Measurements from ENCODE around the gene TMEM200A.

TMEM200A gene

DNA sequence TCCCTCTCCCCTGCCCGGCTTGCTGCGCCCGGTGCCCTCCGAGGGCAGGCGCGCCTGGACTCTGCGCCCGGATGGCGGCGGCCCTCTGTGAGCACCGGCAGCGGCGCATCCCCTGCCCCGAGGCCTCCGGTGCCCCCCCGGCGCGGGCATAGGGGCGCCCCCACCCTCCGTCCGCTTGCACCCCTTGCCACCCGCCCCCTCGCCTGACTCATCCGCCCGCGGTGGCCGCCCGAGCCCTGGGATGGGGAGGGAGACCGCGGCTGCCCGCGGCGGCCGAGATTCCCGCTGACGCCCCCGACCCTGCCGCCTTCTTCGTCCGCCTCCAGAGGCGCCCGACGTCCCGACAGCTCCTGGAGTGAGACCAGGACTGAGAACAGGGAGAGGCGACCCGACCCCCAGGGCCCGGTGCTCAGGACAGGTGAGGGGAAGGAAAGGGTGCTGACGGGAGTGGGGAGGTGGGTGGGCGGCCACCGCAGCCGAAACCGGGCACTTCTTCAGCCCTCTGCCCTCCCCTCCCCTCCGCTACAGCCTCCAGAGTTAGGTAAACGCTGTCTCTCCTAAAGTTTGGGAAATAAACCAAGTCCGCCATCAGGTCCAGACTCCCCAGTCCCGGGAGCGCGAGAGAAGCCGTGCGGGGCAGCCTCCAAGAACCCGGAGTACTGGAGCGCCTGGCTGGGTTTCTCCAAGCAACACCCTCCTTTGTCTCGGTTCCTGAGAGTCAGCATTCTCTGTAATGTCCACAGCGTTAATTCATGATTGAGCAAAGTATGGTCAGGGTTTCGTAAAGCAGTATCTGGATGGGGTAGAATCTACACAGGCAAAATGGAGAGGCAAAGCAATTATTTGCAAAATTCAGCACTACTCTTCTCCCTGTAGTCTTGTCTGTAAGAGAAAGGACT is 539 bp downstream of the TMEM200A start:
- no peak for DNase-seq (ENCODE audit: low read depth in 1 of 2, low spot score in 1 of 2)
- in situ Hi-C loops (cut with HindIII; ENCODE audit: low pct_unique_long_range_greater_than_20kb, low sequenced_read_pairs), result no loop called here
- TF ChIP-seq JUND (IDR thresholded peaks at IDR 0.05; ENCODE audit: low read depth), result no peak

DNA sequence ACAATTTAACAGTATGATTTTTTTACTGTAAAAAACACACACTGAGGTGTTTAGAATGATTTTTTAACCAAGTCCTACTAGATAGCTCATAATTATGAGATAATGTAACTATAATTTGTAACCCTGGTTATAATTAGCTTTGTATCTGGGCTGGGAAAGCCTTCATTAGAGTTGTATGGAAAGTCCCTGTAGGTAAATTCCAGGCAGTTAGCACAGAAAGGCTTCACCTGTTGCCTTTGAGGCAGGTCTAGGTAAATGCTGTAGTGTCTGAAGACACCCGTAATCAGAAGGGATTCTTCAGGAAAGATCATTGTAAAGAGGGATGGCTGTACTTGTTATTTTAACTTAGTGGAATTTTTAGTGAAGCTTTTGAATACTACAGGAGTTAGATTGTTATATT is 1.9 kb downstream of the TMEM200A start:
- in situ Hi-C loops (cut with HindIII; ENCODE audit: low pct_unique_long_range_greater_than_20kb, low sequenced_read_pairs), result no loop called here
- TF ChIP-seq JUND (IDR thresholded peaks at IDR 0.05; ENCODE audit: low read depth), result no peak
- DNase-seq (ENCODE audit: low read depth in 1 of 2, low spot score in 1 of 2), result no peak

DNA sequence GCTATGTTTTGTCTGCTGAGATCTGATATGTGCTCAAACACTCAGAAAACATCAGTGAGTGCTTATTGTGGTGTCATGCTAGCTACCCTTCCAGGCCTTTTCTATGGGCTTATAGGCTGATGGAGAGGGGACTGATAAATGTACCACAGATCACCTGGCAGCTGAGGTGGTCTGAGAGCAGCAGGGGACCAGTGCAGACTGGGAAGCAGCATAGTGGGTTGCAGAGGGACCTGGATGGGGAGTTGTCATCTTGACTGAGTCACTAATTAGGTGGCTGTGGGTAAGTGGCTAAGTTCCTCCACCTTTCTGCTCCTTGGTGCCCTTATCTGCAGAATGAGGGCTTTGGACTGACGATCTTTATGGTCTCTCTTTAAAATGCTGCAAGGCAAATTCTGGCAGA is 2.8 kb downstream of the TMEM200A start:
- TF ChIP-seq JUND (IDR thresholded peaks at IDR 0.05; ENCODE audit: low read depth), result no peak
- no peak for DNase-seq (ENCODE audit: low read depth in 1 of 2, low spot score in 1 of 2)
- in situ Hi-C loops (cut with HindIII; ENCODE audit: low pct_unique_long_range_greater_than_20kb, low sequenced_read_pairs), result no loop called here

DNA sequence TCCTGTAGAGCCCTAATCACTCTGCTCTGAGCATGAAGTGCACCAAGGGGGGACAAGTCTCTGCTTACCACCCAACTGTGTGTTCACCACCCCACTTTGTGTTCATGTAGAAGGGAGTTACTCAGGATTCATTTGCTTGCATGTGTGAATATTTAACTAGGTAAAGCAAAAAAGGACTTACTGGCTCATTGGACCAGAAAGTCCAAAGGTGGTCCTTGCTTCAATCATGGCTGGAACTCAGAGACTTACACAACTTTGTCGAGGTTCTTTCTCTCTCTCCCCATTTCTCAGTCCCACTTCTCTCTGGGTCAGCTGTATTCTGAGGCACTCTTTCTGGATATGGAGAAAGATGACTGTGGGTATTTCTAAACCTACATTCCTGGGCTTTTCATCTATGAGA is 4.0 kb downstream of the TMEM200A start:
- no peak for TF ChIP-seq JUND (IDR thresholded peaks at IDR 0.05; ENCODE audit: low read depth)
- in situ Hi-C loops (cut with HindIII; ENCODE audit: low pct_unique_long_range_greater_than_20kb, low sequenced_read_pairs), result no loop called here
- DNase-seq (ENCODE audit: low read depth in 1 of 2, low spot score in 1 of 2), result no peak

DNA sequence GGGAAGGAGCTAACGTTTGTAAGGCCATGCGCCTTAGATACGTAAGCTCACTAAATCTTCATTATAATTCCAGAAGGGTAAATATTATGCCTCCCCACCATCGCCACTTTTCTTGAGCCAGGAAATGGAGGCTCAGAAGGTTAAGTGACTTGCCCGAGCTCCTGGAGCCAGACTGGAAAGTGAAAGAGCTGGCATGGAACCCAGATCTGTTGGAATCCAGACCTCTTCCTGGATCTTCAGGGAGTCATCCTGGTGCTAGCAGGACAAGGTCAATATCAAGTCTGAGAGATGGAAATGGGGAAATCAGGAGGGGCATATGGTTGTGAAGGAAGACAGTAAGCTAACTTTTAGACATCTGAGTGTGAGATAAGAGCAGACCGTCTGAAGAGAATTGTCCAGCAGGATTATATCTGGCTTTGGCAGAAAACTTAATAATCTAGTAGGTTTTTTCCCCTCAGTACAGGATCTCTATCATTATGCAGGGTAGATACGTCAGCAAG is 6.2 kb downstream of the TMEM200A start:
- TF ChIP-seq JUND (IDR thresholded peaks at IDR 0.05; ENCODE audit: low read depth), result no peak
- in situ Hi-C loops (cut with HindIII; ENCODE audit: low pct_unique_long_range_greater_than_20kb, low sequenced_read_pairs), result no loop called here
- DNase-seq (ENCODE audit: low read depth in 1 of 2, low spot score in 1 of 2), result no peak

DNA sequence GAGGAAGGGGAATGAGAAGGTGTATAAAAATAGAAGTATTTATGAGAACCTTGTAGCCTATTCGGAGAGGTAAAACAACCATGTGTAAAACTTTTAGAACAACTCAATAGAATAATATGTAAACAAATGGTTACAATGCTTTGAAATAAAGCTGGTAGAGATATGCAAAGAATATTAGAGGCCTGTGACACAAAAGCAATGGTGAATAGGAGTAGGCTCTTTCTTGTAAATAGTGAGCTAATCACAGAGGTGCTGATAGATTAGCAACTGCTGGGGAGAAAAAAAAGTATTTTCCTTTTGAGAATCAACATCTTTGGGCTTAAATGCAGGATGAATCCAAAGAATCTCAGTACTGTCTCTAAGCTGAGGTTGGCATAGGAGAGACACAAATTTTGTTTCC is 7.0 kb downstream of the TMEM200A start:
- in situ Hi-C loops (cut with HindIII; ENCODE audit: low pct_unique_long_range_greater_than_20kb, low sequenced_read_pairs), result no loop called here
- no peak for TF ChIP-seq JUND (IDR thresholded peaks at IDR 0.05; ENCODE audit: low read depth)
- DNase-seq (ENCODE audit: low read depth in 1 of 2, low spot score in 1 of 2), result no peak

DNA sequence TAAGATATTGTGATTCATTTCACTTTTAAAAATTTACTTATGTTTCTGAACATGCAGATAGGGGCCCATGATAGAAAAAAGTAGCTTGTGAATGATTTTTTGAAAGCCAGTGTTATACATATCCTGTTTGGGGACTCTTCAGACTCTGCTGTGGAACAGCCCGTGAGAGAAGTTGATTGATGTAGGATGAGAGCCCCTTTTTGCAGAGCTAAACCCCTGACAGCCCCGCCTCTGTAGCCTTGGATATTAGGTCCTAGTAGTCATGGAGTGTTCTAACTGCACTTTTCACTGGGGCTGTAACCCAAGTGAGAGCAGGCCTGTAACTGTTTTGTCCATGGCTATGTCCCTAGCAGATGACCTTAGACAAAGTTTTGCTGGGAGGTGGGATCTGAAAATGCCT is 8.2 kb downstream of the TMEM200A start:
- in situ Hi-C loops (cut with HindIII; ENCODE audit: low pct_unique_long_range_greater_than_20kb, low sequenced_read_pairs), result no loop called here

DNA sequence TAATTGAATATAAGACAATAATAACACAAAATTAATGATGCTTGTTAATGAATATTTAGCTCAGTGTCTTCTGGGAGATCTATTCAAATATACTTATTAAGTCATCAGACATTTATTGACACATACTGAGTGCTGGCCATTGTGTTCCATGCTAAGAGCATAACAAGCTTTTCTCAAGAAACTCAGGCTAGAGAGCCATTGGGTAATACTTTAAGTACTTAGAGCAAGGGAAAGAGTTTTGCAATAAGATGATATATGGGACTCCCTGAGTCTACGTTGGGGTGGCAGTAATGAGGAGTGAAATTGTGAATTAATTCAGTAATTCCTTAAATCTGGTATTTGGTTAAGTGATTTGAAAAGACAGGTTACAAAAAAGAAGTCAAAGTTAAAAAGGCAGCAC is 11.1 kb downstream of the TMEM200A start:
- DNase-seq (ENCODE audit: low read depth in 1 of 2, low spot score in 1 of 2), result no peak
- no peak for TF ChIP-seq JUND (IDR thresholded peaks at IDR 0.05; ENCODE audit: low read depth)
- in situ Hi-C loops (cut with HindIII; ENCODE audit: low pct_unique_long_range_greater_than_20kb, low sequenced_read_pairs), result no loop called here

More for the DNA sequence above, 8.2 kb downstream of the TMEM200A start:
- no peak for TF ChIP-seq JUND (IDR thresholded peaks at IDR 0.05; ENCODE audit: low read depth)
- DNase-seq (ENCODE audit: low read depth in 1 of 2, low spot score in 1 of 2), result no peak

DNA sequence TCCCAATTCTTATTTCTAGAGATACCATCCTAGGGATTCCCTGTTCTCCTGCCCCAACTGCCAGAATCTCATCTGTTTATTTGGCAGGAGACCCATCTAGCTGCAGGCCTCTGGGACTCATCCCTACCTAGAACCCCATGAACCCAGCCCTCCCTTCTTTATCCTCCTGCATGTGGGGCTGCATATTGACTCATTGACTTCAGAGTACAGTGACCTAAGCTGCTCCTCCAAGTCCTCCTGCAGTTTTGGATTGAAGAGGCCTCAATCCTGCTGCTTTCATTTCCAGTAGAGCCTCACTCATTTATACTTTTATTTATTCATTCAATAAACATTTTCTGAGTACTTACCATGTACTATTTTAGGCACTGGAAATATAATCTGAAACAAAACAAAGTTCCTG is 11.6 kb downstream of the TMEM200A start:
- DNase-seq (ENCODE audit: low read depth in 1 of 2, low spot score in 1 of 2), result no peak
- no peak for TF ChIP-seq JUND (IDR thresholded peaks at IDR 0.05; ENCODE audit: low read depth)
- in situ Hi-C loops (cut with HindIII; ENCODE audit: low pct_unique_long_range_greater_than_20kb, low sequenced_read_pairs), result no loop called here

DNA sequence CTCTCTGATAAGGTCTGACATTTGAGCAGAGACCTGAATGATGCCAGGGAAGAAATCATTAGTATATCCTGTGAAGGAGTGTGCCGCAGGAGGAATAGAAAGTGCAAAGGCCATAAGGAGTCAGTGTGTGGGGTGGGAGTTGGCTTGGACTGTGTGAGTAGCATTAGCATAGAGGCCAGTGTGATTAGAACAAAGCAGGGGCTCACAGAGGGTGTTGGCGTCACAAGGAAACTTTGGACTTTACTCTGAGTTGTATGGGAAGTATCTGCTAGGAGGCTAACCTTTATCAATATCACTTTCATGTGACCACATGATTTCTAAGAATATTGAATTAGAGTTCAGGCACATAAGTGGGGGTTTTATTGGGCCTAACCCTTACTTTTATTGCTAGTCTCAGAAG is 12.1 kb downstream of the TMEM200A start:
- in situ Hi-C loops (cut with HindIII; ENCODE audit: low pct_unique_long_range_greater_than_20kb, low sequenced_read_pairs), result no loop called here
- TF ChIP-seq JUND (IDR thresholded peaks at IDR 0.05; ENCODE audit: low read depth), result no peak
- DNase-seq (ENCODE audit: low read depth in 1 of 2, low spot score in 1 of 2), result no peak

DNA sequence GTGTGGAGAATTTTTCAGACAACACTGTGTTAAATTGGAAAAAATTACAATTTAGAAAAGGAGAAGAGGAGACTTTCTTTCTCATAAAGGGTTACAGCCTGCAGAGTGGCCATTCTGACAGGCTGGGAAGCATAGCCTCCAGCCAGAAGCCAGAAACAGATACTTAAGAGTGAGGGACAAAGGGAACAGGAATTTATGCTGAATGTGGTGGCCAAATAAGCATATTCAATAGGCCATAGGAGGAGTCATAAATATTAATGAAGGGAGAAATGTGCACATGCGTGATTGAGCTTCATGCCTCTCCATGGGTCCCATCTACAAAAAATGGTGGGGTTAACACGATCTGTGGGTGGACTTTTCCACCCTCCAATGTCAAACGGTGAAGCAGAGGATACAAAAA is 13.4 kb downstream of the TMEM200A start:
- no peak for TF ChIP-seq JUND (IDR thresholded peaks at IDR 0.05; ENCODE audit: low read depth)
- in situ Hi-C loops (cut with HindIII; ENCODE audit: low pct_unique_long_range_greater_than_20kb, low sequenced_read_pairs), result no loop called here
- no peak for DNase-seq (ENCODE audit: low read depth in 1 of 2, low spot score in 1 of 2)

DNA sequence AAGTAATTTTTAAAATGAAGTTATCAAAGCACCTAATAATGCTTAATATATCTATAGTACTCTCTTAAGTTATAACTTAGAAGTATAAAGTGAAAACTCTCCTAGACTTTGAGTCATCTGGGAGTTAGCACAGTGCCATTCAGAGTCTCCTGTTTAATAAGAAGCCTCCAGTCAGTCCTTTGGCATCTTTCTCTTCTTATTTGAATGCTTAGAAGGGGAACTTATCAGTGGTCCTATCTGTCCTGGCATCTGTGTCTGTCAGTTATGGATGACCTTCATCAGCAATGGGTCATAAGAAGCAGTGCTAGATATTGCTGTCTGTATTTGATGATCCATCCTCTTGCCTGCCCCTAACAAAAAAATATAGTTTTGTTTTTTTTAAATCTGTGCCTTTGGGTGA is 15.2 kb downstream of the TMEM200A start:
- DNase-seq (ENCODE audit: low read depth in 1 of 2, low spot score in 1 of 2), result no peak
- no peak for TF ChIP-seq JUND (IDR thresholded peaks at IDR 0.05; ENCODE audit: low read depth)
- in situ Hi-C loops (cut with HindIII; ENCODE audit: low pct_unique_long_range_greater_than_20kb, low sequenced_read_pairs), result no loop called here

DNA sequence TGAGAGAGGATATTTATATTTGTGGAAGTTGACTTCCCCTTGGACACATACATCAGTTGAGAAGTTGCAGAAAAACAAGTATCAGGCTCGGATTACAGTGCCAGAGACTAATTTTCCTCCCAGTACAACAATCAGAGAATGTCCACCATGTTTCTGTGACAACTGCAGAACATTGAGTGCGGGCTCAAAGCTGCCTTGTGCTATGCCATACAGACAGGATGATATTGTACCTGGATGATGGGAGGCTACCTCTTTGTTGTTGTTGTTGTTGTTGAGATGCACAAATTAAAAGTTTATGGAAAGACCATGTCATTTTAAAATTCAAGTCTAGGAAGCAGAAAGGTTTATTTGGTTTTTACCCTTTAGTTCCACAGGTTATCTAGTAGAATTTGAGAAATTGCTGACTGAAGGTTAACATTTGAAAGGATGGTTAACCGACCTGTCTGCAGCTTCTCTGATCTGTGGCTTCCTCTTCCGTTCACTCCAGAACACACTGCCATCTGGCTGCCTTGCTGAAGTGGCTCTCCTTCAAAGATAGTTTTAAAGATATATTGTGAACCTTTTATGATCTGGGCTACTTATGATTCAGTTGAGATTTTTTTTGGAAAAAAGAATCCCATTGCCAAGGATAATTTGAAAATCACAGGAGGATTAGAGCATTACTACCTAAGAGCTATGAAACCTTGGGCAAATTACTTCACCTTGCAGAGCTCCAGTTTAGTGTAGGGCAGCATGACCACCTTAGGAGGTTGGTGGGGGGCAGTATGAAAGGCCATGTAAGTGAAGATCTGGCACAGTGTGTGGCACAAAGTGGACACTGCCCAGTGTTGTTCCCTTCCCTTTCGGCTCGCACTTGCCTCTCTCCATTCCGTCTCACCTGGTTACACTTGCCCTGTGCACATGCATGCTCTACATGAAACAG is 15.9 kb downstream of the TMEM200A start:
- in situ Hi-C loops (cut with HindIII; ENCODE audit: low pct_unique_long_range_greater_than_20kb, low sequenced_read_pairs), result no loop called here
- TF ChIP-seq JUND (IDR thresholded peaks at IDR 0.05; ENCODE audit: low read depth), result no peak
- DNase-seq (ENCODE audit: low read depth in 1 of 2, low spot score in 1 of 2), result no peak
